ENCODE measurements around the gene C17orf114.

C17orf114 gene

GRCh38 chr17:4789951-4790704 is 12.0 kb downstream of the C17orf114 start (continued):
- TF ChIP-seq, protein P1, sequence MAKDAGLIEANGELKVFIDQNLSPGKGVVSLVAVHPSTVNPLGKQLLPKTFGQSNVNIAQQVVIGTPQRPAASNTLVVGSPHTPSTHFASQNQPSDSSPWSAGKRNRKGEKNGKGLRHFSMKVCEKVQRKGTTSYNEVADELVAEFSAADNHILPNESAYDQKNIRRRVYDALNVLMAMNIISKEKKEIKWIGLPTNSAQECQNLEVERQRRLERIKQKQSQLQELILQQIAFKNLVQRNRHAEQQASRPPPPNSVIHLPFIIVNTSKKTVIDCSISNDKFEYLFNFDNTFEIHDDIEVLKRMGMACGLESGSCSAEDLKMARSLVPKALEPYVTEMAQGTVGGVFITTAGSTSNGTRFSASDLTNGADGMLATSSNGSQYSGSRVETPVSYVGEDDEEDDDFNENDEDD (CRISPR knock-in tag; IDR thresholded peaks at IDR 0.05; ENCODE audit: borderline replicate concordance): no peak; the same call in 1 of the 2 replicates
- TF ChIP-seq TBX2 (CRISPR knock-in tag; IDR thresholded peaks at IDR 0.05; ENCODE audit: borderline replicate concordance) (no peak), ZNF292 (CRISPR knock-in tag; IDR thresholded peaks at IDR 0.05; ENCODE audit: borderline replicate concordance, low read depth) (no peak), SCMH1 (CRISPR knock-in tag; IDR thresholded peaks at IDR 0.05; ENCODE audit: borderline replicate concordance) (no peak), SPEN (CRISPR knock-in tag; IDR thresholded peaks at IDR 0.05; ENCODE audit: low read depth) (peak; percentile 76), GABPB1 (CRISPR knock-in tag; IDR thresholded peaks at IDR 0.05) (peak; percentile 88), ZNF83 (CRISPR knock-in tag; IDR thresholded peaks at IDR 0.05; ENCODE audit: borderline replicate concordance) (no peak), HINFP (CRISPR knock-in tag; IDR thresholded peaks at IDR 0.05; ENCODE audit: low read depth) (peak; percentile 82), SIN3A (IDR thresholded peaks at IDR 0.05; ENCODE audit: borderline replicate concordance, low read depth, low read length) (0 out of 2 replicates have a peak, but pooled peaks have one; percentile 50), NCOA5 (CRISPR knock-in tag; IDR thresholded peaks at IDR 0.05) (no peak), NONO (IDR thresholded peaks at IDR 0.05) (no peak), NONO (CRISPR knock-in tag; conservative IDR thresholded peaks at IDR 0.05) (peak; percentile 87), PRDM10 (CRISPR knock-in tag; IDR thresholded peaks at IDR 0.05; ENCODE audit: low read depth) (no peak), SMYD3 (CRISPR knock-in tag; IDR thresholded peaks at IDR 0.05) (no peak), MXI1 (IDR thresholded peaks at IDR 0.05; ENCODE audit: borderline replicate concordance, low read depth, low read length) (peak; percentile 59; the same call in 1 of the 3 replicates)
- TF ChIP-seq, protein P2, sequence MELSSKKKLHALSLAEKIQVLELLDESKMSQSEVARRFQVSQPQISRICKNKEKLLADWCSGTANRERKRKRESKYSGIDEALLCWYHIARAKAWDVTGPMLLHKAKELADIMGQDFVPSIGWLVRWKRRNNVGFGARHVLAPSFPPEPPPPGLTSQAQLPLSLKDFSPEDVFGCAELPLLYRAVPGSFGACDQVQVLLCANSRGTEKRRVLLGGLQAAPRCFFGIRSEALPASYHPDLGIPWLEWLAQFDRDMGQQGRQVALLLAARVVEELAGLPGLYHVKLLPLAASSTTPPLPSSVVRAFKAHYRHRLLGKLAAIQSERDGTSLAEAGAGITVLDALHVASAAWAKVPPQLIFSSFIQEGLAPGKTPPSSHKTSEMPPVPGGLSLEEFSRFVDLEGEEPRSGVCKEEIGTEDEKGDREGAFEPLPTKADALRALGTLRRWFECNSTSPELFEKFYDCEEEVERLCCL (CRISPR knock-in tag; IDR thresholded peaks at IDR 0.05; ENCODE audit: borderline replicate concordance): no peak
- TF ChIP-seq, protein P3, sequence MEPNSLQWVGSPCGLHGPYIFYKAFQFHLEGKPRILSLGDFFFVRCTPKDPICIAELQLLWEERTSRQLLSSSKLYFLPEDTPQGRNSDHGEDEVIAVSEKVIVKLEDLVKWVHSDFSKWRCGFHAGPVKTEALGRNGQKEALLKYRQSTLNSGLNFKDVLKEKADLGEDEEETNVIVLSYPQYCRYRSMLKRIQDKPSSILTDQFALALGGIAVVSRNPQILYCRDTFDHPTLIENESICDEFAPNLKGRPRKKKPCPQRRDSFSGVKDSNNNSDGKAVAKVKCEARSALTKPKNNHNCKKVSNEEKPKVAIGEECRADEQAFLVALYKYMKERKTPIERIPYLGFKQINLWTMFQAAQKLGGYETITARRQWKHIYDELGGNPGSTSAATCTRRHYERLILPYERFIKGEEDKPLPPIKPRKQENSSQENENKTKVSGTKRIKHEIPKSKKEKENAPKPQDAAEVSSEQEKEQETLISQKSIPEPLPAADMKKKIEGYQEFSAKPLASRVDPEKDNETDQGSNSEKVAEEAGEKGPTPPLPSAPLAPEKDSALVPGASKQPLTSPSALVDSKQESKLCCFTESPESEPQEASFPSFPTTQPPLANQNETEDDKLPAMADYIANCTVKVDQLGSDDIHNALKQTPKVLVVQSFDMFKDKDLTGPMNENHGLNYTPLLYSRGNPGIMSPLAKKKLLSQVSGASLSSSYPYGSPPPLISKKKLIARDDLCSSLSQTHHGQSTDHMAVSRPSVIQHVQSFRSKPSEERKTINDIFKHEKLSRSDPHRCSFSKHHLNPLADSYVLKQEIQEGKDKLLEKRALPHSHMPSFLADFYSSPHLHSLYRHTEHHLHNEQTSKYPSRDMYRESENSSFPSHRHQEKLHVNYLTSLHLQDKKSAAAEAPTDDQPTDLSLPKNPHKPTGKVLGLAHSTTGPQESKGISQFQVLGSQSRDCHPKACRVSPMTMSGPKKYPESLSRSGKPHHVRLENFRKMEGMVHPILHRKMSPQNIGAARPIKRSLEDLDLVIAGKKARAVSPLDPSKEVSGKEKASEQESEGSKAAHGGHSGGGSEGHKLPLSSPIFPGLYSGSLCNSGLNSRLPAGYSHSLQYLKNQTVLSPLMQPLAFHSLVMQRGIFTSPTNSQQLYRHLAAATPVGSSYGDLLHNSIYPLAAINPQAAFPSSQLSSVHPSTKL (CRISPR knock-in tag; IDR thresholded peaks at IDR 0.05): peak; percentile 17; the same call in 1 of the 2 replicates
